Progenitor cell of endocrine pancreas (in vitro differentiated cells): ENCODE data around the gene CCSER1. TPM values are rescaled to one million over a fixed set of nuclear protein-coding genes. Genes with fewer than 3 reads are reported as not detected.

Experiments
- DNase-seq: peaks from one replicate; pipeline ENCODE4 v3.0.0; 2021; ENCODE audit warnings: low spot score; ENCODE audit not compliant: unreplicated experiment
- H3K27ac Mint-ChIP-seq: 2 replicates; pipeline ENCODE4 v1.8.0; 2021; ENCODE audit warnings: mild to moderate bottlenecking, moderate library complexity, mixed read lengths
- H3K27me3 Mint-ChIP-seq: 2 replicates; pipeline ENCODE4 v1.8.0; 2021; ENCODE audit warnings: mixed read lengths
- H3K36me3 Mint-ChIP-seq: 2 replicates; pipeline ENCODE4 v1.8.0; 2022; ENCODE audit warnings: mixed read lengths; ENCODE audit not compliant: insufficient read depth
- H3K4me1 Mint-ChIP-seq: 2 replicates; pipeline ENCODE4 v1.8.0; 2021; ENCODE audit warnings: low read depth, mixed read lengths
- H3K4me3 Mint-ChIP-seq: 2 replicates; pipeline ENCODE4 v1.8.0; 2021; ENCODE audit warnings: low read depth, mild to moderate bottlenecking, moderate library complexity, mixed read lengths
- H3K9me3 Mint-ChIP-seq: 2 replicates; pipeline ENCODE4 v1.8.0; 2021; ENCODE audit warnings: low read depth, mixed read lengths
- total RNA-seq: library from RNA; stranded (reverse); gene quantifications from 2 replicates; pipeline ENCODE4 v1.2.1, GENCODE V29; 2021
- TF ChIP-seq, protein P1 (sequence below): fragments of 200-600 bp; sonication (generic); IDR thresholded peaks from one replicate; pipeline ENCODE4 v1.5.0; 2021; ENCODE audit warnings: antibody characterized with exemption, mild to moderate bottlenecking; ENCODE audit not compliant: unreplicated experiment

The CCSER1 gene
- total RNA-seq, 1 donor from 2014 or later: 11.6 TPM

DNA sequence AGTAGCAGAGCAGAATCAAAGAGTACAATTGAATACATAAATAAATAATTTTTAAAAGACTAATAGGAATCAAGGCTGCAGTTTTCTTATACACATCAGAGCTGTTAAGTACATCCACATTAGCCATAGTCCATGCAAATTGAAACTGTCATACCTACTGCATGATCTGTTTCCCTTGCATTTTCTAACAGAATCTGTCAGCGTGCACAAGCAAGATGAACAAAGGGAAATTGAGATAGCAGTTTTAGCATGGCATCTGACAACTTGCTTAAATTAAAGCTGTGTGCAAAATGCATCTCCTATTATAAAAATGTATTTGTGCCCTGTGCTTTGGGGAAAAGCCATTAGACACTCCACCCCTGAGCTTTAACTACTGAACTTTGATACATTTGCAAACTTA is 1473.1 kb downstream of the CCSER1 start:
- H3K9me3 Mint-ChIP-seq: no peaks in the 10 kb centered on the region
- no peak for DNase-seq
- H3K27ac Mint-ChIP-seq: no peak overlapping the region
- H3K36me3 Mint-ChIP-seq: no peaks in the 10 kb centered on the region
- H3K4me3 Mint-ChIP-seq: no peak overlapping the region
- no peaks in the 10 kb centered on the region for H3K4me1 Mint-ChIP-seq
- TF ChIP-seq, protein P1, sequence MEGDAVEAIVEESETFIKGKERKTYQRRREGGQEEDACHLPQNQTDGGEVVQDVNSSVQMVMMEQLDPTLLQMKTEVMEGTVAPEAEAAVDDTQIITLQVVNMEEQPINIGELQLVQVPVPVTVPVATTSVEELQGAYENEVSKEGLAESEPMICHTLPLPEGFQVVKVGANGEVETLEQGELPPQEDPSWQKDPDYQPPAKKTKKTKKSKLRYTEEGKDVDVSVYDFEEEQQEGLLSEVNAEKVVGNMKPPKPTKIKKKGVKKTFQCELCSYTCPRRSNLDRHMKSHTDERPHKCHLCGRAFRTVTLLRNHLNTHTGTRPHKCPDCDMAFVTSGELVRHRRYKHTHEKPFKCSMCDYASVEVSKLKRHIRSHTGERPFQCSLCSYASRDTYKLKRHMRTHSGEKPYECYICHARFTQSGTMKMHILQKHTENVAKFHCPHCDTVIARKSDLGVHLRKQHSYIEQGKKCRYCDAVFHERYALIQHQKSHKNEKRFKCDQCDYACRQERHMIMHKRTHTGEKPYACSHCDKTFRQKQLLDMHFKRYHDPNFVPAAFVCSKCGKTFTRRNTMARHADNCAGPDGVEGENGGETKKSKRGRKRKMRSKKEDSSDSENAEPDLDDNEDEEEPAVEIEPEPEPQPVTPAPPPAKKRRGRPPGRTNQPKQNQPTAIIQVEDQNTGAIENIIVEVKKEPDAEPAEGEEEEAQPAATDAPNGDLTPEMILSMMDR: no peak
- no peaks in the 10 kb centered on the region for H3K27me3 Mint-ChIP-seq

DNA sequence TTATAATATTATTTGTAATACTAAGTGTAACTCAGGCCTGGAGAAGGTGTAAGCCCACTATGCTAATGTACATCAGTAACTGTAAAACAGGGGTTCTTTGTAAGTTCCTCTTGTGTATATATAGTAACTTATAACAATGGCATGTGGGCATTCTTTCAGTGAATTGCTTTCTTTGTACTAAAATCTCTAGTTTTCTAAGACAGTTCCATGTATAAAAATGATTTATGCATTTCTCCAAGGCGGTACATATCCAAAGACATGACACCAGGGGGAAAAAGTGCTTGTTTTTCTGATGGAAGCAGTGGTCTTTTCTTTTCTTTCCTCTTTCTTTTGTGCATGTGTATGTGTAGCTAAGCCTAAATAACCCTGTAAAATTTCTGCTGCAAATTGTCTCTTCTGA is 1474.2 kb downstream of the CCSER1 start:
- H3K27me3 Mint-ChIP-seq: no peaks in the 10 kb centered on the region
- DNase-seq: no peak

DNA sequence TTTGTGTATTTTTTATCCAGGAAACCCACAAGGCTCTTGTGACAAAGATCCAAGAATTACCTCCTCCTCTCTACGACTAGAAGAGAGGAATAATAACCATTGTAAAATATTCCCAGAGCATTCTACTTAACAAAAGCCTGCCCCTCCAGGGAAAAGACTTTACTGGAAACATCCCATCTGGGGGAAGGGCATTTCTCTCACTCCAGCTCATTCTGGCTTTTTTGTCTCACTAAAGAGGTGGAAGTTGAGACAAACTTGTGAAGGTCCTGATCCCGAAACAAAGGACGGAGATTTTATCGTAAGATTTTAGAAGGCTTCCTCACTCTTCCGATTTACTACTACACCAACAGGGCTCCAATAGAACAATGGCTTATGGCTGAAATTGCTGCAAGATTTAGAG is 1484.6 kb downstream of the CCSER1 start:
- Mint-ChIP-seq H3K9me3 (no peaks in the 10 kb centered on the region), H3K36me3 (no peaks in the 10 kb centered on the region), H3K4me1 (peaks cover 2% of the 10 kb centered on the region), H3K27me3 (no peaks in the 10 kb centered on the region), H3K27ac (no peak overlapping the region), H3K4me3 (no peak overlapping the region)
- TF ChIP-seq, protein P1: no peak
- DNase-seq: no peak

More for the DNA sequence above, 1474.2 kb downstream of the CCSER1 start:
- Mint-ChIP-seq H3K36me3 (no peaks in the 10 kb centered on the region), H3K4me3 (no peak overlapping the region), H3K9me3 (no peaks in the 10 kb centered on the region), H3K27ac (no peak overlapping the region), H3K4me1 (no peaks in the 10 kb centered on the region)
- TF ChIP-seq, protein P1: no peak

DNA sequence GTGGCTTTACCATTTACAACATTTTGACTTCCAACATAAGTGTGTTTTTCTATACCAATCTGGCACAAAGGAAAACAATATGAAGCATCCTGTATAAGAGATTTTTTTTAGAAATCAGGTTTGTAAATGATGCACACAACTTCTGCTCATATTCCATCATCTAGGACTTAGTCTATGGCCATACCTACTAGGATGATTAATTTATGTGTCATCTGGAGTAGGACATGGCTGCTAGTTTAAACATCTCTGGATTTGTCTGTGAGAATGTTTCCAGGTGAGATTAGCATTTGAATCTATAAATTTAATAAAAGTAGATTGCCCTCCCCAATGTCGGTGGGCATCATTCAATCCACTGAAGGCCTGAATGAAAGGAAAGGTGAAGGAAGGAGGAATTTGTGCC is 1493.8 kb downstream of the CCSER1 start:
- no peak overlapping the region for H3K27ac Mint-ChIP-seq
- H3K27me3 Mint-ChIP-seq: peaks cover 31% of the 10 kb centered on the region
- H3K4me3 Mint-ChIP-seq: no peak overlapping the region
- TF ChIP-seq, protein P1: no peak
- no peaks in the 10 kb centered on the region for H3K9me3 Mint-ChIP-seq
- no peaks in the 10 kb centered on the region for H3K36me3 Mint-ChIP-seq
- peaks cover 3% of the 10 kb centered on the region for H3K4me1 Mint-ChIP-seq
- DNase-seq: no peak

DNA sequence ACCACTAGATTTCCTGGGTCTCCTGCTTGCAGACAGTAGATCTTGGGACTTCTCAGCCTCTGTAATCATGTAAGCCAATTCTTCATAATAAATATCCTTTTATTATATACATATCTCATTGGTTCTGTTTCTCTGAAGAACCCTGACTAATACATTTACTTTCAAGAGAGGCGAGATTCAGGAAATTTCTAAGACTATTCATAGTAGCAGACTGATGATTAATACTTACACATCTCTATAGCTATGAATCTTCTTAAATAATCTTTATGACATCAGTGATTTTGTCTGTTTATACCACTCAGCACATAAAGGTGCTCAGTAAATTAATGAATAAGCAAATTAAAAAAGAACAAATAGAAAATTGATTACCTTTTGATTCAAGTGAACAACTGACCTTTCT is 1494.3 kb downstream of the CCSER1 start:
- H3K27me3 Mint-ChIP-seq: peaks cover 36% of the 10 kb centered on the region
- no peaks in the 10 kb centered on the region for H3K9me3 Mint-ChIP-seq
- H3K4me3 Mint-ChIP-seq: no peak overlapping the region
- no peak for DNase-seq
- peaks cover 3% of the 10 kb centered on the region for H3K4me1 Mint-ChIP-seq
- H3K27ac Mint-ChIP-seq: no peak overlapping the region
- TF ChIP-seq, protein P1: no peak
- no peaks in the 10 kb centered on the region for H3K36me3 Mint-ChIP-seq
